Measurements from ENCODE around the gene OGFOD3. TPM values are rescaled to one million over a fixed set of nuclear protein-coding genes. Genes with fewer than 3 reads are reported as not detected.

OGFOD3 gene
- total RNA-seq, 1 donor from 2014 or later = 31.3 TPM

GRCh38 chr17:82390015-82390859 is 28.1 kb downstream of the OGFOD3 start:
- Mint-ChIP-seq H3K4me1 (ENCODE audit: low read depth) (no peaks in the 10 kb centered on the region), H3K27ac (no peak overlapping the region), H3K4me3 (ENCODE audit: low read depth) (no peak overlapping the region), H3K36me3 (ENCODE audit: insufficient read depth) (no peaks in the 10 kb centered on the region), H3K9me3 (ENCODE audit: low read depth) (no peaks in the 10 kb centered on the region), H3K27me3 (peaks cover 4% of the 10 kb centered on the region)
- DNase-seq (ENCODE audit: low spot score, unreplicated experiment) = no peak
- TF ChIP-seq CTCF (IDR thresholded peaks at IDR 0.05; ENCODE audit: unreplicated experiment) = no peak

GRCh38 chr17:82389379-82389778 is 29.0 kb downstream of the OGFOD3 start:
- Mint-ChIP-seq H3K9me3 (ENCODE audit: low read depth) (no peaks in the 10 kb centered on the region), H3K4me1 (ENCODE audit: low read depth) (no peaks in the 10 kb centered on the region), H3K4me3 (ENCODE audit: low read depth) (no peak overlapping the region), H3K27ac (no peak overlapping the region), H3K36me3 (ENCODE audit: insufficient read depth) (no peaks in the 10 kb centered on the region), H3K27me3 (peaks cover 4% of the 10 kb centered on the region)
- TF ChIP-seq CTCF (IDR thresholded peaks at IDR 0.05; ENCODE audit: unreplicated experiment) = no peak
- DNase-seq (ENCODE audit: low spot score, unreplicated experiment) = no peak

GRCh38 chr17:82388922-82389283 is 29.5 kb downstream of the OGFOD3 start:
- no peak for DNase-seq (ENCODE audit: low spot score, unreplicated experiment)
- Mint-ChIP-seq H3K4me3 (ENCODE audit: low read depth) (no peak overlapping the region), H3K27ac (no peak overlapping the region), H3K27me3 (peaks cover 4% of the 10 kb centered on the region), H3K4me1 (ENCODE audit: low read depth) (no peaks in the 10 kb centered on the region), H3K9me3 (ENCODE audit: low read depth) (no peaks in the 10 kb centered on the region), H3K36me3 (ENCODE audit: insufficient read depth) (no peaks in the 10 kb centered on the region)
- no peak for TF ChIP-seq CTCF (IDR thresholded peaks at IDR 0.05; ENCODE audit: unreplicated experiment)

- H3K27ac Mint-ChIP-seq = no peak overlapping the region
- peaks cover 4% of the 10 kb centered on the region for H3K27me3 Mint-ChIP-seq
- no peaks in the 10 kb centered on the region for H3K4me1 Mint-ChIP-seq (ENCODE audit: low read depth)
- TF ChIP-seq CTCF (IDR thresholded peaks at IDR 0.05; ENCODE audit: unreplicated experiment) = no peak
- no peak for DNase-seq (ENCODE audit: low spot score, unreplicated experiment)
- H3K36me3 Mint-ChIP-seq (ENCODE audit: insufficient read depth) = no peaks in the 10 kb centered on the region
- H3K4me3 Mint-ChIP-seq (ENCODE audit: low read depth) = no peak overlapping the region
- H3K9me3 Mint-ChIP-seq (ENCODE audit: low read depth) = no peaks in the 10 kb centered on the region
These were observed 30.0 kb downstream of the OGFOD3 start for GRCh38 chr17:82388223-82388921.

GRCh38 chr17:82387705-82388106 is 30.7 kb downstream of the OGFOD3 start:
- no peaks in the 10 kb centered on the region for H3K4me1 Mint-ChIP-seq (ENCODE audit: low read depth)
- no peak overlapping the region for H3K27ac Mint-ChIP-seq
- TF ChIP-seq CTCF (IDR thresholded peaks at IDR 0.05; ENCODE audit: unreplicated experiment) = no peak
- no peaks in the 10 kb centered on the region for H3K9me3 Mint-ChIP-seq (ENCODE audit: low read depth)
- DNase-seq (ENCODE audit: low spot score, unreplicated experiment) = no peak
- H3K4me3 Mint-ChIP-seq (ENCODE audit: low read depth) = no peak overlapping the region
- H3K27me3 Mint-ChIP-seq = peaks cover 4% of the 10 kb centered on the region
- H3K36me3 Mint-ChIP-seq (ENCODE audit: insufficient read depth) = no peaks in the 10 kb centered on the region

All from progenitor cell of endocrine pancreas (in vitro differentiated cells).